ENCODE data around the gene SMG6. TPM values are rescaled to one million over a fixed set of nuclear protein-coding genes. Genes with fewer than 3 reads are reported as not detected.
A peak's percentile ranks its signal among the peaks of the same experiment; 100 is the strongest.

Gene SMG6
- total RNA-seq, 1 experiment from 2014 or later = 33.8 TPM

DNA sequence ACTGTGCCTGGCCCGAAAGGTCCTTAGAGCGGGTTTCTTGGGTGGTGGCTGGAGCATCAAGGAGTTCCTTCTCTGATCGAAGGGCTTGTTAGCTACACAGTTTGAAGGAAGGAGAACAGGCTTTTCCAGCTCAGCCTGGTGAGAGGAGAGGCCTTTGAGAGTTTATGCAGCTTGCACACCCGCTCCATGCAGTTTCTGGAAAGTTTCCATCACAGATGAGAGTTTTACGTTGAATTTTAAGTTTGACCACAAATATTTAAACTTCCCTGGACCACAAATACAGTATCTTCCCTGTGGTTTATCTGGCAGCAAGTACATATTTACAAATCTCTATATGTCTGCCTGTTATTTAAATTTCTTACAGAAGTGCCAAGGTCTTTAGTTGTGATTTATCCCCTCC is 191.9 kb downstream of the SMG6 start:
- peak in 1 of 2 experiments; percentile 20 for DNase-seq
- H3K4me1 Mint-ChIP-seq (ENCODE audit: low read depth, unreplicated experiment) = no peaks in the 10 kb centered on the region
- H3K4me1 ChIP-seq = no peaks in the 10 kb centered on the region
- H3K27me3 Mint-ChIP-seq (ENCODE audit: insufficient read depth, unreplicated experiment) = no peaks in the 10 kb centered on the region
- H3K36me3 Mint-ChIP-seq (ENCODE audit: insufficient read depth, unreplicated experiment) = peaks cover 3% of the 10 kb centered on the region
- CTCF ChIA-PET = interaction anchor here (0.6 kb wide), 1 partner anchor 36 kb away, joined by 3 read pairs; no protein-coding TSS in a partner anchor
- no peaks in the 10 kb centered on the region for H3K36me3 ChIP-seq (ENCODE audit: control insufficient read depth, insufficient read depth, low read length)
- no peak overlapping the region for H3K4me3 Mint-ChIP-seq (ENCODE audit: unreplicated experiment)
- no peaks in the 10 kb centered on the region for H3K27me3 ChIP-seq (replicated peaks; ENCODE audit: control insufficient read depth, insufficient read depth, low read length)
- TF ChIP-seq, protein P1, sequence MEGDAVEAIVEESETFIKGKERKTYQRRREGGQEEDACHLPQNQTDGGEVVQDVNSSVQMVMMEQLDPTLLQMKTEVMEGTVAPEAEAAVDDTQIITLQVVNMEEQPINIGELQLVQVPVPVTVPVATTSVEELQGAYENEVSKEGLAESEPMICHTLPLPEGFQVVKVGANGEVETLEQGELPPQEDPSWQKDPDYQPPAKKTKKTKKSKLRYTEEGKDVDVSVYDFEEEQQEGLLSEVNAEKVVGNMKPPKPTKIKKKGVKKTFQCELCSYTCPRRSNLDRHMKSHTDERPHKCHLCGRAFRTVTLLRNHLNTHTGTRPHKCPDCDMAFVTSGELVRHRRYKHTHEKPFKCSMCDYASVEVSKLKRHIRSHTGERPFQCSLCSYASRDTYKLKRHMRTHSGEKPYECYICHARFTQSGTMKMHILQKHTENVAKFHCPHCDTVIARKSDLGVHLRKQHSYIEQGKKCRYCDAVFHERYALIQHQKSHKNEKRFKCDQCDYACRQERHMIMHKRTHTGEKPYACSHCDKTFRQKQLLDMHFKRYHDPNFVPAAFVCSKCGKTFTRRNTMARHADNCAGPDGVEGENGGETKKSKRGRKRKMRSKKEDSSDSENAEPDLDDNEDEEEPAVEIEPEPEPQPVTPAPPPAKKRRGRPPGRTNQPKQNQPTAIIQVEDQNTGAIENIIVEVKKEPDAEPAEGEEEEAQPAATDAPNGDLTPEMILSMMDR (IDR thresholded peaks at IDR 0.05; ENCODE audit: insufficient read depth in 1 of 2, low read depth in 1 of 2, low read length in 1 of 2, severe bottlenecking in 1 of 2, unreplicated experiment in 1 of 2) = no peak
- BruUV-seq (replicated peaks) = no TSS peak
- no peak overlapping the region for H3K27ac Mint-ChIP-seq (ENCODE audit: unreplicated experiment)
- H3K4me3 ChIP-seq (ENCODE audit: low read depth, low read length) = no peak overlapping the region
- POLR2A ChIA-PET = no interaction called here
- no peaks in the 10 kb centered on the region for H3K9me3 ChIP-seq
- no peaks in the 10 kb centered on the region for H3K9me3 Mint-ChIP-seq (ENCODE audit: unreplicated experiment)
- intact Hi-C loops (cut with micrococcal nuclease; ENCODE audit: unreplicated experiment) = no loop called here

- ChIA-PET CTCF (no interaction called here), POLR2A (no interaction called here)
- no peaks in the 10 kb centered on the region for H3K36me3 Mint-ChIP-seq (ENCODE audit: insufficient read depth, unreplicated experiment)
- H3K4me3 Mint-ChIP-seq (ENCODE audit: unreplicated experiment) = no peak overlapping the region
- Histone ChIP-seq H3K4me3 (ENCODE audit: low read depth, low read length) (no peak overlapping the region), H3K9me3 (no peaks in the 10 kb centered on the region), H3K27me3 (replicated peaks; ENCODE audit: control insufficient read depth, insufficient read depth, low read length) (no peaks in the 10 kb centered on the region), H3K36me3 (ENCODE audit: control insufficient read depth, insufficient read depth, low read length) (no peaks in the 10 kb centered on the region), H3K4me1 (no peaks in the 10 kb centered on the region)
- H3K9me3 Mint-ChIP-seq (ENCODE audit: unreplicated experiment) = no peaks in the 10 kb centered on the region
- DNase-seq = no peak
- TF ChIP-seq, protein P1 (IDR thresholded peaks at IDR 0.05; ENCODE audit: insufficient read depth in 1 of 2, low read depth in 1 of 2, low read length in 1 of 2, severe bottlenecking in 1 of 2, unreplicated experiment in 1 of 2) = no peak
- H3K27me3 Mint-ChIP-seq (ENCODE audit: insufficient read depth, unreplicated experiment) = no peaks in the 10 kb centered on the region
- intact Hi-C loops (cut with micrococcal nuclease; ENCODE audit: unreplicated experiment) = no loop called here
- no peaks in the 10 kb centered on the region for H3K4me1 Mint-ChIP-seq (ENCODE audit: low read depth, unreplicated experiment)
- no peak overlapping the region for H3K27ac Mint-ChIP-seq (ENCODE audit: unreplicated experiment)
- BruUV-seq (replicated peaks) = no TSS peak
Measured at GRCh38 chr17:2110436-2110835, 193.1 kb downstream of the SMG6 start.

GRCh38 chr17:2108170-2108569 is 195.4 kb downstream of the SMG6 start:
- Mint-ChIP-seq H3K36me3 (ENCODE audit: insufficient read depth, unreplicated experiment) (no peaks in the 10 kb centered on the region), H3K27me3 (ENCODE audit: insufficient read depth, unreplicated experiment) (no peaks in the 10 kb centered on the region), H3K4me3 (ENCODE audit: unreplicated experiment) (no peak overlapping the region), H3K27ac (ENCODE audit: unreplicated experiment) (no peak overlapping the region), H3K9me3 (ENCODE audit: unreplicated experiment) (no peaks in the 10 kb centered on the region), H3K4me1 (ENCODE audit: low read depth, unreplicated experiment) (no peaks in the 10 kb centered on the region)
- Histone ChIP-seq H3K36me3 (ENCODE audit: control insufficient read depth, insufficient read depth, low read length) (no peaks in the 10 kb centered on the region), H3K9me3 (no peaks in the 10 kb centered on the region), H3K27me3 (replicated peaks; ENCODE audit: control insufficient read depth, insufficient read depth, low read length) (no peaks in the 10 kb centered on the region), H3K4me3 (ENCODE audit: low read depth, low read length) (no peak overlapping the region), H3K4me1 (no peaks in the 10 kb centered on the region)
- ChIA-PET POLR2A (no interaction called here), CTCF (interaction anchor here (0.5 kb wide), 1 partner anchor 172 kb away, joined by 3 read pairs; no protein-coding TSS in a partner anchor)
- no TSS peak for BruUV-seq (replicated peaks)
- no peak for DNase-seq
- TF ChIP-seq, protein P1 (IDR thresholded peaks at IDR 0.05; ENCODE audit: insufficient read depth in 1 of 2, low read depth in 1 of 2, low read length in 1 of 2, severe bottlenecking in 1 of 2, unreplicated experiment in 1 of 2) = no peak
- intact Hi-C loops (cut with micrococcal nuclease; ENCODE audit: unreplicated experiment) = no loop called here
